RWPE1 (cell line): ENCODE results near the gene CYREN.

Experiments
- CTCF ChIA-PET: fragments of 350-600 bp; sonication (Branson Sonifier 250); formaldehyde crosslinking; extraction: SDS; loops from one replicate; lab custom pipeline; 2021; lab: Yijun Ruan, JAX
- POLR2A ChIA-PET: fragments of 400-600 bp; formaldehyde crosslinking; extraction: SDS; loops from one replicate; lab custom pipeline; 2020; ENCODE audit warnings: antibody characterized with exemption; ENCODE audit not compliant: low non-redundant PET; lab: Yijun Ruan, JAX
- DNase-seq: peaks from one replicate; pipeline ENCODE4 v3.0.0; 2012; ENCODE audit warnings: low spot score
- H3K27ac ChIP-seq: fragments of 450-650 bp; 2 replicates; pipeline ENCODE4 v1.5.1; 2017
- TF ChIP-seq, protein P1 (sequence below): fragments of 450-650 bp; conservative IDR thresholded peaks from 2 replicates; pipeline ENCODE4 v1.5.1; 2017; ENCODE audit warnings: low read depth, mild to moderate bottlenecking

CYREN gene

DNA sequence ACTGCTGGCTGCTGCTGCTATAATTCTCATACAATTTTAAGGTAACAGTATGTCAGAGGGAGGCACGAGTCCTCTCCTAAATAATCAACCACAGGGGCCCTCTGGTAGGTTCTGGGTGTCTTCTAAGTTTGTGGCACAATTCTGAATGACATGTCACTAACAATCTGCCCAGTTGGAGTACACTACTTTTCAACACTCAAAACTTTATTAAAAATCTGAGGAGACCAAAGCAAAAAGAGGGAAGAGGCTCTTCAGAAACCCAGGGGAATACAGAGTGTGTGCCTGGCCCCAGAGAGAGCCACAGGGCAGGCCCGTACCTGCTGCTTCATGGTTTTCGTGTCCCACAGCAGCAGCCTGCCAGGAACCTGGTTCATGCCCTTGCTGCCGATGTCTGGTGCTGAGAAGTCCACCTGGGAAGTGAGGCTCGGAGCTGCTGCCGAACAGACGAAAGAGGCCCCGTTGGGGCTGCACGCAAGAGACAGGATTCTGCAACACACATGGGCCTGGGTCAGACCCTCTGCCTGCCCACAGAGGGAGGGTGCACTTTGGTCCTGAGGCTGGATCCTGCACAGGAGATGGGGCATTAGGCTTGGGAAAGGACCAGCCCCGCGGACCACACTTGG is 22.5 kb upstream of the CYREN start:
- TF ChIP-seq, protein P1, sequence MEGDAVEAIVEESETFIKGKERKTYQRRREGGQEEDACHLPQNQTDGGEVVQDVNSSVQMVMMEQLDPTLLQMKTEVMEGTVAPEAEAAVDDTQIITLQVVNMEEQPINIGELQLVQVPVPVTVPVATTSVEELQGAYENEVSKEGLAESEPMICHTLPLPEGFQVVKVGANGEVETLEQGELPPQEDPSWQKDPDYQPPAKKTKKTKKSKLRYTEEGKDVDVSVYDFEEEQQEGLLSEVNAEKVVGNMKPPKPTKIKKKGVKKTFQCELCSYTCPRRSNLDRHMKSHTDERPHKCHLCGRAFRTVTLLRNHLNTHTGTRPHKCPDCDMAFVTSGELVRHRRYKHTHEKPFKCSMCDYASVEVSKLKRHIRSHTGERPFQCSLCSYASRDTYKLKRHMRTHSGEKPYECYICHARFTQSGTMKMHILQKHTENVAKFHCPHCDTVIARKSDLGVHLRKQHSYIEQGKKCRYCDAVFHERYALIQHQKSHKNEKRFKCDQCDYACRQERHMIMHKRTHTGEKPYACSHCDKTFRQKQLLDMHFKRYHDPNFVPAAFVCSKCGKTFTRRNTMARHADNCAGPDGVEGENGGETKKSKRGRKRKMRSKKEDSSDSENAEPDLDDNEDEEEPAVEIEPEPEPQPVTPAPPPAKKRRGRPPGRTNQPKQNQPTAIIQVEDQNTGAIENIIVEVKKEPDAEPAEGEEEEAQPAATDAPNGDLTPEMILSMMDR, result no peak
- CTCF ChIA-PET, result no interaction called here

DNA sequence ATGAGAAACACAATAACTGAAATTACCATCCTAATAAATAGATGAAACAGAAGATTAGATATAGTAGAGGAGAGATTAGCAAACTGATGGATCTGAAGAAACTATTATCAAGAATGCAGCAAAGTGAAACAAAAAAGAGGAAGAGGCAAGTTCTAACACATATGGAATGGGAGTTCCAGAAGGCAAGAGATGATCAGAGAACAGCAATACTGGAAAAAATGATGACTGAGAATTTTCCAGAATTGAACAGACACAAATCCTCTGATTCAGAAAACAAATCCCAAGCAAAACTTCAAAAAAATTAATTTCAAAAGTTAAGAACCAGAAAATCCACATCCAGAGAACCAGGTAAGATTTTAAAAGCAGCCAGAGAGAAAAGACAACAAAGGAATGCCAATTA is 20.2 kb upstream of the CYREN start:
- DNase-seq, result no peak
- CTCF ChIA-PET, result interaction anchor here (1.0 kb wide), 1 partner anchor 84 kb away, joined by 3 read pairs; no protein-coding TSS in a partner anchor
- no peak overlapping the region for H3K27ac ChIP-seq
- POLR2A ChIA-PET, result no interaction called here
- TF ChIP-seq, protein P1, result no peak

More for the DNA sequence above, 22.5 kb upstream of the CYREN start:
- H3K27ac ChIP-seq, result peak overlapping the region; percentile 16; the same call in 1 of the 2 replicates
- DNase-seq, result no peak
- POLR2A ChIA-PET, result no interaction called here

- ChIA-PET CTCF (interaction anchor here (1.0 kb wide), 1 partner anchor 84 kb away, joined by 3 read pairs; no protein-coding TSS in a partner anchor), POLR2A (no interaction called here)
- DNase-seq, result no peak
- H3K27ac ChIP-seq, result no peak overlapping the region
- TF ChIP-seq, protein P1, result no peak
Observed at GRCh38 chr7:135189961-135190360, 19.5 kb upstream of the CYREN start.

GRCh38 chr7:135189221-135189662 is 18.7 kb upstream of the CYREN start:
- DNase-seq, result no peak
- ChIA-PET CTCF (no interaction called here), POLR2A (no interaction called here)
- TF ChIP-seq, protein P1, result no peak
- no peak overlapping the region for H3K27ac ChIP-seq

DNA sequence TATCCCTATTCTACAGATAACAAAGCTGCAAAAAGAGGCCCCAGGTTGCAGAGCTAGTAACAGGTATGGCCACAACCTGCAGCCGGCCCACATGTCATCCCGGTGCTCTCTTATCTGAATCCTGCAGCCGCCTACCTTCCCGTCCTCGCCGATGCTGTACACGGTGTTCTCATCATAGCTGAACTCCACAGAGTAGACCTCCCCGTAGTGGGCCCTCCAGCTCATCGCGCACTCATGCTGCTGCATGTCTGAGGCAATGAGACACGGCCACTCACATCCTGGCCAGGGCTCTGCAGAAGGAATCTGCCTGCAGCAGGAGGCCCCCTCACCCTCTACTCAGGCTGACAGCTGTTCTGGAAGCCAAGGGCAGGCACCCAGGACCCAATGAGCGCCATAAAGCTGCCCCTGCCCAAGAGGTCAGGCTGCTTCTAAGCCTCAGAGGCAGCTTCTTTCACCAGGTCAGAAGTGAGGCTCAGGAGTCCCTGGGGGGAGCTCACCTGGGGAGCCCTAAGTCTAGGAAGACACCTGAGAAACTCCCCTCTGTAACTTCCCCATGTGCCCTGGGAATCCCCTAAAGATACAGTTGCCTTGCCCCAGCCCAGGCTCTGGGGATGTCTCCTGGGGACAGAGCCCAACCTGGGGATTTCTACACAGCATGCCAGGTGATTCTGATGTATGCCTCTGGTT is 17.9 kb upstream of the CYREN start:
- DNase-seq, result no peak
- ChIA-PET POLR2A (no interaction called here), CTCF (interaction anchor here (0.7 kb wide), 1 partner anchor 498 kb away, joined by 3 read pairs; no protein-coding TSS in a partner anchor)
- TF ChIP-seq, protein P1, result no peak
- no peak overlapping the region for H3K27ac ChIP-seq

DNA sequence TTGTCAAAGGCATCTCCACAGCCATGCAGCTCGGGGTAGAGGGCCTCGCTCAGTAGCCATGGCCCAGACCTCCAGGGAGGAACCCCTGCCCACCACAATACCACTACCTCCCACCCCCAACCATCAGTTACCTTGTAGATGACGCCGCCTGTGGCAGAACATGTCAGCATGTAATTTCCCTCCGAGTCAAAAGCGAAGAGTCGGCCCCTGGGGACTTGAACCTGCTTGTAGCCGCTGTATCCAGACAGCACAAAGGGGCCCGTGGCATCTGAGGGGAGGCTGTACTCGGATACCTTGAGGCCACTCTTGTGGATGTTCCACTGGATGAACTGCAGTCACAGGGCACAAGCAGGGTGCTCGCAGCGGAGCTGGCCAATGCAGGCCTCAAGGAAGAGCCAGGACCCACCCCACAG is 16.3 kb upstream of the CYREN start:
- no peak overlapping the region for H3K27ac ChIP-seq
- TF ChIP-seq, protein P1, result no peak
- DNase-seq, result no peak
- CTCF ChIA-PET, result interaction anchor here (0.5 kb wide), 1 partner anchor 10 kb away, joined by 3 read pairs; no protein-coding TSS in a partner anchor
- POLR2A ChIA-PET, result no interaction called here
